Ishikawa (cell line): ENCODE data around the gene KAT8.

Experiments
- CEBPB ChIP-seq: IDR thresholded peaks from 2 replicates; pipeline ENCODE4 v1.6.1; 2012
- EP300 ChIP-seq: IDR thresholded peaks from 2 replicates; pipeline ENCODE4 v1.6.1; 2012; ENCODE audit warnings: borderline replicate concordance
- RAD21 ChIP-seq: IDR thresholded peaks from 2 replicates; pipeline ENCODE4 v1.6.1; 2012; ENCODE audit warnings: low read depth
- TAF1 ChIP-seq: IDR thresholded peaks from 2 replicates; pipeline ENCODE4 v1.6.1; 2012; ENCODE audit warnings: low read depth, mild to moderate bottlenecking
- USF1 ChIP-seq: IDR thresholded peaks from 2 replicates; pipeline ENCODE4 v1.6.1; 2012

DNA sequence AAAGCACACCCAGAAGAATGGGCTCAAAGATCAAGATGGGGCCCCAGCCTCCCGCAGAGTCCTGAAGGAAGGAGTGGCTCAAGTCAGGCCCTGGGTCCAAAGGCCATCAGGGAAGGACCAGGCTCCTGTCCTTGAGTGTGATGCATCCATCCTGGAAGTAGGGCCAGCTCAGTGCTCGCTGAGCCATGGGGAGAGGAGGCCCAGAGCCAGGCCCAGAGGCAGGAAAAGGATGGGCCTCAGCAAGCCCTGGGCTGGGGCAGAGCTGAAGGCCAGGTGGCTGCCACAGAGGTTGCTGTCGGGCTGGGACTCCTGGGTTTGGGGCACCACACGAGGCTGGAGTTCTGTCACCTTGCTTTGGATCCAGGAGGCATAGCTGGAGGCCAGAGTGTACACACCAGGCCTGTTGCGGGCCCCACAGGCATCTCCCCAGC, 14.4 kb downstream of the KAT8 start:
- no peak for TF ChIP-seq RAD21
- TF ChIP-seq EP300 = no peak
- TF ChIP-seq USF1 = no peak
- TF ChIP-seq TAF1 = no peak
- TF ChIP-seq CEBPB = no peak
